Stimulated activated CD4-positive, alpha-beta T cell treated with anti-CD3 and anti-CD28 coated beads, Interleukin-4, amount 100 ng/mL, for 1 hour (primary cell): Measurements from ENCODE around the gene SNAPC3.
"Not testable (repeated sequence)": the region's sequence is repeated elsewhere in the genome, so short reads cannot be mapped to it uniquely, and the experiment has no call there.

Experiments used
- DNase-seq: peaks from one replicate; pipeline ENCODE4 v3.0.0-alpha.2; 2020

SNAPC3 gene

GRCh38 chr9:15422372-15423230 lies at the start of gene SNAPC3:
Gene SNAPC3 (plus strand): TSS chr9:15422876. CDS start chr9:15422880, 4 bp downstream.
- peak; percentile 91 for DNase-seq

GRCh38 chr9:15373881-15374280 lies 48.8 kb upstream of the SNAPC3 start:
- DNase-seq: no peak

GRCh38 chr9:15374310-15374709 lies 48.4 kb upstream of the SNAPC3 start:
- DNase-seq: no peak

GRCh38 chr9:15374825-15375224 lies 47.9 kb upstream of the SNAPC3 start:
- DNase-seq: no peak

GRCh38 chr9:15377625-15378540 lies 44.8 kb upstream of the SNAPC3 start:
- no peak for DNase-seq

- DNase-seq: not testable (repeated sequence)
Measured at GRCh38 chr9:15379317-15379716, 43.4 kb upstream of the SNAPC3 start.

GRCh38 chr9:15379888-15380287 lies 42.8 kb upstream of the SNAPC3 start:
- DNase-seq: not testable (repeated sequence)

- DNase-seq: no peak
Measured at GRCh38 chr9:15381491-15381890, 41.2 kb upstream of the SNAPC3 start.

- DNase-seq: no peak
Measured at GRCh38 chr9:15386465-15386864, 36.2 kb upstream of the SNAPC3 start.

GRCh38 chr9:15389173-15389572 lies 33.5 kb upstream of the SNAPC3 start:
- DNase-seq: no peak

GRCh38 chr9:15389631-15390030 lies 33.0 kb upstream of the SNAPC3 start:
- no peak for DNase-seq

GRCh38 chr9:15390201-15390600 lies 32.5 kb upstream of the SNAPC3 start:
- DNase-seq: no peak

GRCh38 chr9:15392363-15392762 lies 30.3 kb upstream of the SNAPC3 start:
- DNase-seq: no peak

GRCh38 chr9:15400281-15400941 lies 22.3 kb upstream of the SNAPC3 start:
- no peak for DNase-seq

- DNase-seq: no peak
Measured at GRCh38 chr9:15401266-15401665, 21.4 kb upstream of the SNAPC3 start.

- no peak for DNase-seq
Measured at GRCh38 chr9:15403155-15403554, 19.5 kb upstream of the SNAPC3 start.

GRCh38 chr9:15404171-15404570 lies 18.5 kb upstream of the SNAPC3 start:
- DNase-seq: no peak

- DNase-seq: peak; percentile 23
Measured at GRCh38 chr9:15416880-15417279, 5.8 kb upstream of the SNAPC3 start.

GRCh38 chr9:15417626-15418025 lies 5.0 kb upstream of the SNAPC3 start:
- no peak for DNase-seq

GRCh38 chr9:15420796-15421195 lies 1.9 kb upstream of the SNAPC3 start:
- DNase-seq: no peak

- no peak for DNase-seq
Measured at GRCh38 chr9:15421532-15421931, 1.1 kb upstream of the SNAPC3 start.

- DNase-seq: no peak
Measured at GRCh38 chr9:15421990-15422371, 695 bp upstream of the SNAPC3 start.
